ENCODE data around the gene KCTD5.

The KCTD5 gene

GRCh38 chr16:2734844-2735515 lies 52.7 kb downstream of the KCTD5 start:
- DNase-seq, result no peak

- DNase-seq, result no peak
These were observed 54.3 kb downstream of the KCTD5 start for GRCh38 chr16:2736476-2737237.

GRCh38 chr16:2737238-2737605 lies 54.9 kb downstream of the KCTD5 start:
- no peak for DNase-seq

- no peak for DNase-seq
These were observed 55.6 kb downstream of the KCTD5 start for GRCh38 chr16:2737895-2738418.

- no peak for DNase-seq
These were observed 56.3 kb downstream of the KCTD5 start for GRCh38 chr16:2738615-2739014.

GRCh38 chr16:2739625-2740430 lies 57.5 kb downstream of the KCTD5 start:
- no peak for DNase-seq

GRCh38 chr16:2740476-2740875 lies 58.2 kb downstream of the KCTD5 start:
- no peak for DNase-seq

GRCh38 chr16:2741168-2741567 lies 58.8 kb downstream of the KCTD5 start:
- DNase-seq, result no peak

GRCh38 chr16:2742323-2743006 lies 60.1 kb downstream of the KCTD5 start:
- no peak for DNase-seq

- DNase-seq, result no peak
These were observed 60.9 kb downstream of the KCTD5 start for GRCh38 chr16:2743007-2743810.

- no peak for DNase-seq
These were observed 62.4 kb downstream of the KCTD5 start for GRCh38 chr16:2744711-2745110.

- no peak for DNase-seq
These were observed 63.0 kb downstream of the KCTD5 start for GRCh38 chr16:2745116-2745890.

- no peak for DNase-seq
These were observed 63.6 kb downstream of the KCTD5 start for GRCh38 chr16:2745961-2746360.

- no peak for DNase-seq
These were observed 66.6 kb downstream of the KCTD5 start for GRCh38 chr16:2748757-2749455.

GRCh38 chr16:2749476-2749875 lies 67.2 kb downstream of the KCTD5 start:
- DNase-seq, result no peak

- no peak for DNase-seq
These were observed 67.6 kb downstream of the KCTD5 start for GRCh38 chr16:2749936-2750335.

- no peak for DNase-seq
These were observed 69.3 kb downstream of the KCTD5 start for GRCh38 chr16:2751577-2752034.

GRCh38 chr16:2752035-2752849 lies 69.9 kb downstream of the KCTD5 start, which contains the start of gene SRRM2:
TSS of gene SRRM2 (plus strand) at chr16:2752638. CDS start at chr16:2756365, 3,727 bp downstream.
- peak; percentile 96 for DNase-seq
